Thyroid gland (tissue), 4 donors: ENCODE results near the gene ZNF490.

Source experiments
- POLR2A ChIP-seq, 2 donors: fragments of 450-650 bp; IDR thresholded peaks; one replicate each; pipeline ENCODE4 v1.6.1; 2017; ENCODE audit warnings: antibody characterized with exemption in 2 of 2, mild to moderate bottlenecking in 2 of 2, moderate library complexity in 1 of 2
- TF ChIP-seq, protein P1 (sequence below), 6 experiments: fragments of 200-600 bp in 3 of 6; fragments of 450-650 bp in 3 of 6; sonication (generic) in 3 of 6; IDR thresholded peaks; one replicate each; pipeline ENCODE4 v1.5.1; 2016 to 2019; ENCODE audit warnings: antibody characterized with exemption in 6 of 6, mild to moderate bottlenecking in 2 of 6, inconsistent platforms in 1 of 6, moderate library complexity in 1 of 6

DNA sequence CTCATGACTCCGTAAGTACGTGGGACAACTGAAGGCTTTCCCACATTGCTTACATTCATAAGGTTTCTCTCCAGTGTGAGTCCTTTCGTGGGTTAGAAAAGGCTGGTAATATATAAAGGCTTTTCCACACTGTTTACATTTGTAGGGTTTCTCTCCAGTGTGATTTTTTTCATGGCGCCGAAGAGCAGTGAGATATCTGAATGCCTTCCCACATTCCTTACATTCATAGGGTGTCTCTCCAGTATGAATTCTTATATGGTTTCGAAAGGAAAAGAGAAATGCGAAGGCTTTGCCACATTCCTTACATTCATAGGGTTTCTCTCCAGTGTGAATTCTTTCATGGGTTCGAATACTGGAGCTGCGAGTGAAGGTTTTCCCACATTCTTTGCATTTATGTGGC, 29.5 kb downstream of the ZNF490 start:
- TF ChIP-seq, protein P1, sequence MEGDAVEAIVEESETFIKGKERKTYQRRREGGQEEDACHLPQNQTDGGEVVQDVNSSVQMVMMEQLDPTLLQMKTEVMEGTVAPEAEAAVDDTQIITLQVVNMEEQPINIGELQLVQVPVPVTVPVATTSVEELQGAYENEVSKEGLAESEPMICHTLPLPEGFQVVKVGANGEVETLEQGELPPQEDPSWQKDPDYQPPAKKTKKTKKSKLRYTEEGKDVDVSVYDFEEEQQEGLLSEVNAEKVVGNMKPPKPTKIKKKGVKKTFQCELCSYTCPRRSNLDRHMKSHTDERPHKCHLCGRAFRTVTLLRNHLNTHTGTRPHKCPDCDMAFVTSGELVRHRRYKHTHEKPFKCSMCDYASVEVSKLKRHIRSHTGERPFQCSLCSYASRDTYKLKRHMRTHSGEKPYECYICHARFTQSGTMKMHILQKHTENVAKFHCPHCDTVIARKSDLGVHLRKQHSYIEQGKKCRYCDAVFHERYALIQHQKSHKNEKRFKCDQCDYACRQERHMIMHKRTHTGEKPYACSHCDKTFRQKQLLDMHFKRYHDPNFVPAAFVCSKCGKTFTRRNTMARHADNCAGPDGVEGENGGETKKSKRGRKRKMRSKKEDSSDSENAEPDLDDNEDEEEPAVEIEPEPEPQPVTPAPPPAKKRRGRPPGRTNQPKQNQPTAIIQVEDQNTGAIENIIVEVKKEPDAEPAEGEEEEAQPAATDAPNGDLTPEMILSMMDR (IDR thresholded peaks at IDR 0.05): no peak
- no peak for TF ChIP-seq POLR2A (IDR thresholded peaks at IDR 0.05)
